Loucy (cell line): Measurements from ENCODE around the gene NUDT9.
A peak's percentile ranks its signal among the peaks of the same experiment; 100 is the strongest.

Experiments used
- H2AFZ ChIP-seq: fragments of 200-600 bp; sonication (generic); 2 replicates; pipeline ENCODE4 v1.6.0; 2016; ENCODE audit warnings: antibody characterized with exemption, mild to moderate bottlenecking, low read length, moderate library complexity
- H3F3A ChIP-seq: fragments of 200-600 bp; 2 replicates; pipeline ENCODE4 v1.6.0; 2016; ENCODE audit warnings: antibody characterized with exemption, low read depth, mild to moderate bottlenecking
- H3K27me3 ChIP-seq: fragments of 200-600 bp; sonication (generic); 2 replicates; pipeline ENCODE4 v1.6.1; 2014; ENCODE audit warnings: low read length, mild to moderate bottlenecking; ENCODE audit not compliant: insufficient read depth, poor library complexity, severe bottlenecking
- H3K36me3 ChIP-seq: fragments of 200-600 bp; sonication (generic); 2 replicates; pipeline ENCODE4 v1.6.1; 2016; ENCODE audit warnings: low read length; ENCODE audit not compliant: insufficient read depth
- H3K4me1 ChIP-seq: fragments of 200-600 bp; sonication (generic); 2 replicates; pipeline ENCODE4 v1.5.1; 2014; ENCODE audit warnings: low read length, mild to moderate bottlenecking; ENCODE audit not compliant: insufficient read depth, poor library complexity, severe bottlenecking
- H3K4me2 ChIP-seq: fragments of 200-600 bp; sonication (generic); 2 replicates; pipeline ENCODE4 v1.6.0; 2014; ENCODE audit warnings: antibody characterized with exemption, low read length, low read depth, mild to moderate bottlenecking; ENCODE audit not compliant: poor library complexity, severe bottlenecking
- H3K4me3 ChIP-seq: fragments of 200-600 bp; sonication (generic); 2 replicates; pipeline ENCODE4 v1.5.1; 2014; ENCODE audit warnings: low read length, mild to moderate bottlenecking, mixed read lengths; ENCODE audit not compliant: poor library complexity, severe bottlenecking
- H3K79me2 ChIP-seq: fragments of 200-600 bp; sonication (generic); 2 replicates; pipeline ENCODE4 v1.6.1; 2014; ENCODE audit warnings: low read length; ENCODE audit not compliant: insufficient read depth
- H3K9ac ChIP-seq: fragments of 200-600 bp; sonication (generic); 2 replicates; pipeline ENCODE4 v1.6.0; 2014; ENCODE audit warnings: mild to moderate bottlenecking, low read depth, low read length, moderate library complexity; ENCODE audit not compliant: poor library complexity, severe bottlenecking
- H3K9me2 ChIP-seq: fragments of 200-600 bp; sonication (generic); replicated peaks from 2 replicates; pipeline ENCODE4 v1.6.1; 2016; ENCODE audit warnings: low read depth, low read length, mixed read lengths
- H3K9me3 ChIP-seq: fragments of 200-600 bp; sonication (generic); 2 replicates; pipeline ENCODE4 v1.6.1; 2014; ENCODE audit warnings: mild to moderate bottlenecking, antibody characterized with exemption, low read length, low read depth; ENCODE audit not compliant: insufficient read depth
- H4K20me1 ChIP-seq: fragments of 200-600 bp; sonication (generic); 2 replicates; pipeline ENCODE4 v1.6.0; 2014; ENCODE audit warnings: antibody characterized with exemption, low read length, mild to moderate bottlenecking; ENCODE audit not compliant: insufficient read depth, poor library complexity, severe bottlenecking
- EZH2phosphoT487 ChIP-seq: fragments of 200-600 bp; IDR thresholded peaks from 2 replicates; pipeline ENCODE4 v1.6.1; 2018; ENCODE audit warnings: antibody characterized with exemption, mild to moderate bottlenecking, moderate library complexity, borderline replicate concordance
- TF ChIP-seq, protein P1 (sequence below): fragments of 200-600 bp; sonication (generic); conservative IDR thresholded peaks from 2 replicates; pipeline ENCODE4 v1.5.1; 2014; ENCODE audit warnings: mild to moderate bottlenecking, antibody characterized with exemption, low read length

Gene NUDT9

GRCh38 chr4:87451537-87451936 is 29.2 kb downstream of the NUDT9 start:
- Histone ChIP-seq H3K79me2 (no peaks in the 10 kb centered on the region), H3K4me2 (no peak overlapping the region), H3F3A (no peaks in the 10 kb centered on the region), H4K20me1 (no peaks in the 10 kb centered on the region), H3K27me3 (no peaks in the 10 kb centered on the region), H3K4me1 (no peaks in the 10 kb centered on the region), H3K36me3 (peaks cover 13% of the 10 kb centered on the region; the same call in 1 of the 2 replicates), H2AFZ (no peak overlapping the region), H3K4me3 (no peak overlapping the region), H3K9ac (no peak overlapping the region), H3K9me2 (no peaks in the 10 kb centered on the region), H3K9me3 (no peaks in the 10 kb centered on the region)
- TF ChIP-seq, protein P1, sequence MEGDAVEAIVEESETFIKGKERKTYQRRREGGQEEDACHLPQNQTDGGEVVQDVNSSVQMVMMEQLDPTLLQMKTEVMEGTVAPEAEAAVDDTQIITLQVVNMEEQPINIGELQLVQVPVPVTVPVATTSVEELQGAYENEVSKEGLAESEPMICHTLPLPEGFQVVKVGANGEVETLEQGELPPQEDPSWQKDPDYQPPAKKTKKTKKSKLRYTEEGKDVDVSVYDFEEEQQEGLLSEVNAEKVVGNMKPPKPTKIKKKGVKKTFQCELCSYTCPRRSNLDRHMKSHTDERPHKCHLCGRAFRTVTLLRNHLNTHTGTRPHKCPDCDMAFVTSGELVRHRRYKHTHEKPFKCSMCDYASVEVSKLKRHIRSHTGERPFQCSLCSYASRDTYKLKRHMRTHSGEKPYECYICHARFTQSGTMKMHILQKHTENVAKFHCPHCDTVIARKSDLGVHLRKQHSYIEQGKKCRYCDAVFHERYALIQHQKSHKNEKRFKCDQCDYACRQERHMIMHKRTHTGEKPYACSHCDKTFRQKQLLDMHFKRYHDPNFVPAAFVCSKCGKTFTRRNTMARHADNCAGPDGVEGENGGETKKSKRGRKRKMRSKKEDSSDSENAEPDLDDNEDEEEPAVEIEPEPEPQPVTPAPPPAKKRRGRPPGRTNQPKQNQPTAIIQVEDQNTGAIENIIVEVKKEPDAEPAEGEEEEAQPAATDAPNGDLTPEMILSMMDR = peak; percentile 45
- TF ChIP-seq EZH2phosphoT487 = no peak

- no peaks in the 10 kb centered on the region for H3K27me3 ChIP-seq
- no peaks in the 10 kb centered on the region for H3F3A ChIP-seq
- no peaks in the 10 kb centered on the region for H3K4me1 ChIP-seq
- H3K4me2 ChIP-seq = no peak overlapping the region
- H3K79me2 ChIP-seq = no peaks in the 10 kb centered on the region
- no peak overlapping the region for H3K9ac ChIP-seq
- no peak overlapping the region for H2AFZ ChIP-seq
- H3K9me3 ChIP-seq = no peaks in the 10 kb centered on the region
- H3K9me2 ChIP-seq = no peaks in the 10 kb centered on the region
- peaks cover 19% of the 10 kb centered on the region; the same call in 1 of the 2 replicates for H3K36me3 ChIP-seq
- TF ChIP-seq, protein P1 = no peak
- no peak for TF ChIP-seq EZH2phosphoT487
- no peak overlapping the region for H3K4me3 ChIP-seq
- no peaks in the 10 kb centered on the region for H4K20me1 ChIP-seq
These were observed 36.5 kb downstream of the NUDT9 start for GRCh38 chr4:87458913-87459312.

DNA sequence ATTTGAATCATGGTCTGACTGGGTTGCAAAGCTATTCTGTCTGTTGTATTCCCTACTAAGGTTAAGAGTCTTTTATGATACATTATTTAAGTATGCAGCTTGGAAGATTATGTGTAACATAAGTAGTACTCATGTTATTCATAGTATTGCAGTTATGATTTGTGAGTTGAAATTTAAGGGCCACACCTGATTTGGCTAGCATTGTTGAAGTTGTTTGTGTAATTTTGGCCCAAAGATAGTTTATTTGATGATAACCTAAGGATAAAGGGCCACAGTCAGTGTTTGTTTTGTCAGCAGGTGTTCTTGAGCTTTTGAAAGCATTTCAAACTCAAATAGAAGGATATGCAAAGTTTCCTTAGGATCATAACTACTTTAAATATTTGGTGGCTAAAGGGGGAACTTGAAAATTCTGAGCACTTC is 38.9 kb downstream of the NUDT9 start:
- Histone ChIP-seq H3K4me1 (no peaks in the 10 kb centered on the region), H2AFZ (no peak overlapping the region), H3K27me3 (no peaks in the 10 kb centered on the region), H3K9me2 (no peaks in the 10 kb centered on the region), H4K20me1 (no peaks in the 10 kb centered on the region), H3K9me3 (no peaks in the 10 kb centered on the region), H3K4me2 (no peak overlapping the region), H3K9ac (no peak overlapping the region), H3F3A (no peaks in the 10 kb centered on the region), H3K4me3 (no peak overlapping the region), H3K36me3 (peaks cover 15% of the 10 kb centered on the region; the same call in 1 of the 2 replicates), H3K79me2 (no peaks in the 10 kb centered on the region)
- TF ChIP-seq EZH2phosphoT487 = no peak
- TF ChIP-seq, protein P1 = no peak
